Uterus (tissue), 2 donors: ENCODE data around the gene ATM.

Experiments
- POLR2A ChIP-seq, 2 donors: fragments of 450-650 bp; IDR thresholded peaks; one replicate each; pipeline ENCODE4 v1.6.1; 2016; ENCODE audit warnings: antibody characterized with exemption in 2 of 2, mild to moderate bottlenecking in 1 of 2, moderate library complexity in 1 of 2
- TF ChIP-seq, protein P1 (sequence below), 4 experiments: fragments of 200-600 bp in 2 of 4; fragments of 450-650 bp in 2 of 4; sonication (generic) in 2 of 4; IDR thresholded peaks; one replicate each; pipeline ENCODE4 v1.5.1; 2016 to 2019; ENCODE audit warnings: antibody characterized with exemption in 4 of 4, mild to moderate bottlenecking in 2 of 4, moderate library complexity in 1 of 4

DNA sequence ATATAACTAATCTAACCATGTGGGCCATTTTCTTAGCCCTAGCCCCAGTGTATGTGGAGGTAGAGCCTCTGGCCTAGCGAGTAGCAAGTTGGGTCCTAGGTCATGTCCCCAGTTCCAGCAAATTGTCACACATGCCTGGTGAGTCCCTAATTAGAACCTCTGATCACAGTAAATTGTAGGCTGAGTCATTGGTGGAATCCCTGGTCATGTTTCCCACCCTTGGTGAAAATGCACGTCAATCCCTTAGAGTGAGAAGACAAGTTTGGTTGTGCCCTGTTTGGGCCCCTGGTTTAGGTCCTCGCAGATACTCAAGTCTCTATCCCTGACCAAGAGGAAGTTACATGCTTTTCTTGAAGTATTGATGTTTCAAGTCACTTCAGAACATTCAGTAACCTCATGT, 46.7 kb downstream of the ATM start:
- TF ChIP-seq POLR2A (IDR thresholded peaks at IDR 0.05): no peak
- TF ChIP-seq, protein P1, sequence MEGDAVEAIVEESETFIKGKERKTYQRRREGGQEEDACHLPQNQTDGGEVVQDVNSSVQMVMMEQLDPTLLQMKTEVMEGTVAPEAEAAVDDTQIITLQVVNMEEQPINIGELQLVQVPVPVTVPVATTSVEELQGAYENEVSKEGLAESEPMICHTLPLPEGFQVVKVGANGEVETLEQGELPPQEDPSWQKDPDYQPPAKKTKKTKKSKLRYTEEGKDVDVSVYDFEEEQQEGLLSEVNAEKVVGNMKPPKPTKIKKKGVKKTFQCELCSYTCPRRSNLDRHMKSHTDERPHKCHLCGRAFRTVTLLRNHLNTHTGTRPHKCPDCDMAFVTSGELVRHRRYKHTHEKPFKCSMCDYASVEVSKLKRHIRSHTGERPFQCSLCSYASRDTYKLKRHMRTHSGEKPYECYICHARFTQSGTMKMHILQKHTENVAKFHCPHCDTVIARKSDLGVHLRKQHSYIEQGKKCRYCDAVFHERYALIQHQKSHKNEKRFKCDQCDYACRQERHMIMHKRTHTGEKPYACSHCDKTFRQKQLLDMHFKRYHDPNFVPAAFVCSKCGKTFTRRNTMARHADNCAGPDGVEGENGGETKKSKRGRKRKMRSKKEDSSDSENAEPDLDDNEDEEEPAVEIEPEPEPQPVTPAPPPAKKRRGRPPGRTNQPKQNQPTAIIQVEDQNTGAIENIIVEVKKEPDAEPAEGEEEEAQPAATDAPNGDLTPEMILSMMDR (IDR thresholded peaks at IDR 0.05): no peak
